IMR-90 (cell line): ENCODE results near the gene CCDC171. TPM values are rescaled to one million over a fixed set of nuclear protein-coding genes. Genes with fewer than 3 reads are reported as not detected.

ENCODE experiments used
- ATAC-seq: fragments of 200-7000 bp; cut with Tn5 transposase; 2 replicates; pipeline ENCODE4 v1.9.1; 2020; ENCODE audit warnings: low read depth, mild to moderate bottlenecking, moderate library complexity
- BruUV-seq: library from RNA; stranded (reverse); fragments of 400-500 nt; replicated peaks from 2 replicates; lab custom pipeline; 2021; lab: Mats Ljungman, UMichigan
- CTCF ChIA-PET: fragments of 300-600 bp; formaldehyde crosslinking; extraction: SDS; loops from one replicate; lab custom pipeline; 2021; ENCODE audit warnings: antibody characterized with exemption; lab: Yijun Ruan, JAX
- POLR2A ChIA-PET: fragments of 300-600 bp; sonication (Branson Sonifier 250); formaldehyde crosslinking; loops from one replicate; lab custom pipeline; 2022; ENCODE audit warnings: antibody characterized with exemption; ENCODE audit not compliant: unreplicated experiment; lab: Charles Lee
- DNase-seq: peaks from one replicate; pipeline ENCODE4 v3.0.0; 2013
- H2AFZ ChIP-seq: replicated peaks from 2 replicates; pipeline ENCODE3; 2013; ENCODE audit warnings: low read length, mild to moderate bottlenecking; ENCODE audit not compliant: poor library complexity
- H2AK5ac ChIP-seq: 2 replicates; pipeline ENCODE4 v1.6.1; 2013; ENCODE audit warnings: low read depth, low read length, inconsistent platforms
- H2AK9ac ChIP-seq: replicated peaks from 2 replicates; pipeline ENCODE3; 2013; ENCODE audit warnings: mild to moderate bottlenecking, low read depth, low read length, moderate library complexity; ENCODE audit not compliant: poor library complexity
- H2BK120ac ChIP-seq: 2 replicates; pipeline ENCODE4 v1.6.1; 2013; ENCODE audit warnings: low read depth, low read length, inconsistent platforms
- H2BK15ac ChIP-seq: 3 replicates; pipeline ENCODE4 v1.6.1; 2013; ENCODE audit warnings: low read depth, low read length, inconsistent platforms
- H2BK20ac ChIP-seq: 2 replicates; pipeline ENCODE4 v1.6.1; 2013; ENCODE audit warnings: low read depth, mild to moderate bottlenecking, inconsistent platforms, low read length, moderate library complexity
- H2BK5ac ChIP-seq: 2 replicates; pipeline ENCODE4 v1.6.1; 2013; ENCODE audit warnings: mild to moderate bottlenecking, low read depth, low read length, inconsistent platforms; ENCODE audit not compliant: poor library complexity, severe bottlenecking
- H3K14ac ChIP-seq: replicated peaks from 2 replicates; pipeline ENCODE4 v1.6.1; 2013; ENCODE audit warnings: low read depth, low read length, inconsistent platforms
- H3K18ac ChIP-seq: 2 replicates; pipeline ENCODE4 v1.6.1; 2013; ENCODE audit warnings: low read depth, low read length, control low read depth
- H3K23ac ChIP-seq: 2 replicates; pipeline ENCODE4 v1.6.1; 2013; ENCODE audit warnings: low read depth, low read length, inconsistent platforms
- H3K27ac ChIP-seq: 2 replicates; pipeline ENCODE4 v1.5.1; 2013; ENCODE audit warnings: mild to moderate bottlenecking, control low read depth, low read length; ENCODE audit not compliant: insufficient read depth
- H3K27me3 ChIP-seq: 2 replicates; pipeline ENCODE4 v1.6.1; 2013; ENCODE audit warnings: low read length; ENCODE audit not compliant: control insufficient read depth, insufficient read depth
- H3K36me3 ChIP-seq: 2 replicates; pipeline ENCODE4 v1.6.1; 2013; ENCODE audit warnings: low read length, mixed read lengths; ENCODE audit not compliant: control insufficient read depth, insufficient read depth
- H3K4ac ChIP-seq: 2 replicates; pipeline ENCODE4 v1.6.1; 2013; ENCODE audit warnings: low read depth, low read length, inconsistent platforms
- H3K4me1 ChIP-seq: 2 replicates; pipeline ENCODE4 v1.6.1; 2013; ENCODE audit warnings: low read length, mixed read lengths; ENCODE audit not compliant: control insufficient read depth, insufficient read depth
- H3K4me2 ChIP-seq: 2 replicates; pipeline ENCODE4 v1.6.1; 2013; ENCODE audit warnings: low read depth, mild to moderate bottlenecking, control low read depth, low read length, moderate library complexity
- H3K4me3 ChIP-seq: 2 replicates; pipeline ENCODE4 v1.5.1; 2013; ENCODE audit warnings: low read depth, mild to moderate bottlenecking, control low read depth, low read length, moderate library complexity; ENCODE audit not compliant: insufficient read depth
- H3K56ac ChIP-seq: 2 replicates; pipeline ENCODE4 v1.6.1; 2013; ENCODE audit warnings: low read length, inconsistent platforms; ENCODE audit not compliant: insufficient read depth; ENCODE audit errors: extremely low read depth
- H3K79me1 ChIP-seq, 2 experiments: 2 replicates each; pipeline ENCODE4 v1.6.1; 2013; ENCODE audit warnings: low read length in 2 of 2, inconsistent platforms in 1 of 2, low read depth in 1 of 2
- H3K9ac ChIP-seq: 2 replicates; pipeline ENCODE4 v1.6.1; 2013; ENCODE audit warnings: low read depth, low read length, control low read depth
- H3K9me1 ChIP-seq: 2 replicates; pipeline ENCODE4 v1.6.1; 2013; ENCODE audit warnings: low read length, inconsistent platforms; ENCODE audit not compliant: insufficient read depth
- H3K9me3 ChIP-seq: 2 replicates; pipeline ENCODE4 v1.6.1; 2013; ENCODE audit warnings: low read length; ENCODE audit not compliant: control insufficient read depth, insufficient read depth
- H4K20me1 ChIP-seq: 2 replicates; pipeline ENCODE4 v1.6.1; 2013; ENCODE audit warnings: low read length, inconsistent platforms; ENCODE audit not compliant: insufficient read depth
- H4K5ac ChIP-seq: 2 replicates; pipeline ENCODE4 v1.6.1; 2013; ENCODE audit warnings: mild to moderate bottlenecking, low read depth, low read length, control low read depth
- H4K8ac ChIP-seq, 2 experiments: 2 replicates each; pipeline ENCODE4 v1.6.1; 2013; ENCODE audit warnings: low read depth in 2 of 2, low read length in 2 of 2, control low read depth in 1 of 2, inconsistent platforms in 1 of 2
- H4K91ac ChIP-seq: 2 replicates; pipeline ENCODE4 v1.6.1; 2013; ENCODE audit warnings: low read depth, low read length, inconsistent platforms; ENCODE audit not compliant: insufficient read depth
- BHLHE40 ChIP-seq: fragments of 150-350 bp; IDR thresholded peaks from 2 replicates; pipeline ENCODE4 v1.6.1; 2016; ENCODE audit warnings: mild to moderate bottlenecking, low read depth, low read length
- CHD1 ChIP-seq: IDR thresholded peaks from 2 replicates; pipeline ENCODE4 v1.6.1; 2012; ENCODE audit warnings: low read depth, low read length, improper control_type of control experiment
- MAFK ChIP-seq: IDR thresholded peaks from 2 replicates; pipeline ENCODE4 v1.6.1; 2012; ENCODE audit warnings: low read depth, low read length, improper control_type of control experiment
- NFE2L2 ChIP-seq: fragments of 150-350 bp; IDR thresholded peaks from 2 replicates; pipeline ENCODE4 v1.6.1; 2016; ENCODE audit warnings: low read depth, mild to moderate bottlenecking, low read length
- POLR2A ChIP-seq: IDR thresholded peaks from 2 replicates; pipeline ENCODE4 v1.6.1; 2012; ENCODE audit warnings: mild to moderate bottlenecking, low read depth, low read length
- RAD21 ChIP-seq: IDR thresholded peaks from 2 replicates; pipeline ENCODE4 v1.6.1; 2012; ENCODE audit warnings: low read length, improper control_type of control experiment
- RCOR1 ChIP-seq: IDR thresholded peaks from 2 replicates; pipeline ENCODE4 v1.6.1; 2012; ENCODE audit warnings: mild to moderate bottlenecking, low read length, improper control_type of control experiment; ENCODE audit not compliant: insufficient replicate concordance
- RFX5 ChIP-seq: IDR thresholded peaks from 2 replicates; pipeline ENCODE4 v1.8.0; 2012; ENCODE audit warnings: low read depth, mild to moderate bottlenecking, low read length, moderate library complexity
- SMC3 ChIP-seq: fragments of 150-350 bp; IDR thresholded peaks from 2 replicates; pipeline ENCODE4 v1.6.1; 2016; ENCODE audit warnings: low read depth, mild to moderate bottlenecking, antibody characterized with exemption, low read length, moderate library complexity
- WGBS, 2 experiments: methylation state at CpG; one replicate each; pipeline versions ENCODE4 v1.1.5 to v1.1.7; 2013; ENCODE audit warnings: missing lambda C conversion rate in 2 of 2; ENCODE audit not compliant: insufficient read length in 1 of 2; ENCODE audit errors: extremely low coverage in 2 of 2; 5-methylcytosine and 5-hydroxymethylcytosine counted together
- dilution Hi-C: fragments of 300-500 bp; cut with HindIII; formaldehyde crosslinking; loops from one replicate; pipeline ENCODE4 v1.14.3; 2018; ENCODE audit warnings: low sequenced_read_pairs; ENCODE audit not compliant: unreplicated experiment
- in situ Hi-C: fragments of 300-500 bp; cut with MboI; formaldehyde crosslinking; loops from 3 replicates; pipeline ENCODE4 v1.14.3; 2019; ENCODE audit warnings: low sequenced_read_pairs, inconsistent platforms, mixed read lengths
- intact Hi-C: fragments of 100-400 bp; cut with micrococcal nuclease; formaldehyde crosslinking; loops from 2 replicates; pipeline ENCODE4 v1.10.0; 2022
- polyA plus RNA-seq, 3 experiments: library from polyadenylated mRNA; depleted of rRNA; stranded (reverse); fragments of >200 nt; gene quantifications; 2 replicates each; pipeline ENCODE4 v1.2.3, GENCODE V29; 2012; ENCODE audit warnings: low replicate concordance in 1 of 3
- total RNA-seq: library from RNA; depleted of rRNA; stranded (reverse); fragments of >200 nt; gene quantifications from 2 replicates; pipeline ENCODE4 v1.2.3, GENCODE V29; 2012
- TF ChIP-seq, protein P1 (sequence below): fragments of 150-350 bp; IDR thresholded peaks from 2 replicates; pipeline ENCODE4 v1.6.1; 2017; ENCODE audit warnings: mild to moderate bottlenecking, antibody characterized with exemption, low read length, low read depth
- TF ChIP-seq, protein P2 (sequence below): fragments of 150-350 bp; IDR thresholded peaks from 2 replicates; pipeline ENCODE4 v1.6.1; 2016; ENCODE audit warnings: low read depth, mild to moderate bottlenecking, low read length, moderate library complexity, borderline replicate concordance
- TF ChIP-seq, protein P3 (sequence below): conservative IDR thresholded peaks from 2 replicates; pipeline ENCODE4 v1.5.1; 2012; ENCODE audit warnings: mild to moderate bottlenecking, low read depth, low read length, improper control_type of control experiment

The CCDC171 gene
- total and polyA plus RNA-seq, 2 of the 4 experiments (the other 2 are of a cell fraction) = 0.63 to 2.2 TPM

DNA sequence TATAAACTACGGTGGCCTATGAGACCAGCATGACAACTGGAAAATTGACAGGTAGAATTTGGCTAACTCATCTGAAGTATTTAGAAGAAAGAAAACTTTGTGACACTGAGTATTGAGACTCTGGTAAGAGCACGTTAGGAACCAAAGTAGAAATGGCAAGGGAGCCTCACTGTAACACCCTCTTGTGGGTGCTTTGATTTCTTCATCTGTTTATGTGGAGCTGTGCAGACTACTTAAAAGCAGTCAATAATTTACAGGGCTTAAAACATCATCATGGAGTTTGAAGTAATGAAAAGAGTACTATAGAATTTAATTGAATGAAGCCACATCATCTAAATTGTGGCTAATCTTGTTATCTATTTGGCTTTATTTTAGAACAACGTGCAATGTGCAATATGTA is 414.2 kb downstream of the CCDC171 start:
- Histone ChIP-seq H2AK5ac (no peak overlapping the region), H3K9me3 (no peaks in the 10 kb centered on the region), H3K4me1 (no peaks in the 10 kb centered on the region; the same call in 1 of the 2 replicates), H3K4ac (no peak overlapping the region), H3K56ac (no peak overlapping the region), H3K18ac (no peak overlapping the region), H4K5ac (no peak overlapping the region), H3K27me3 (no peaks in the 10 kb centered on the region), H2BK120ac (no peak overlapping the region), H3K4me2 (no peak overlapping the region), H4K91ac (no peak overlapping the region), H3K27ac (no peak overlapping the region), H2AK9ac (no peak overlapping the region), H3K14ac (no peak overlapping the region), H3K36me3 (no peaks in the 10 kb centered on the region), H2BK20ac (no peak overlapping the region), H3K79me1 (no peaks in the 10 kb centered on the region), H2AFZ (no peak overlapping the region), H2BK15ac (no peak overlapping the region), H3K9me1 (no peaks in the 10 kb centered on the region), H4K8ac (no peak overlapping the region), H3K9ac (no peak overlapping the region), H2BK5ac (no peak overlapping the region), H3K23ac (no peak overlapping the region), H4K20me1 (no peaks in the 10 kb centered on the region), H3K4me3 (no peak overlapping the region)
- ChIA-PET CTCF (no interaction called here), POLR2A (no interaction called here)
- in situ Hi-C loops (no loop called here), dilution Hi-C loops (no loop called here), intact Hi-C loops (no loop called here)
- TF ChIP-seq POLR2A (no peak), BHLHE40 (no peak), SMC3 (no peak), CHD1 (no peak), RAD21 (no peak), NFE2L2 (no peak), MAFK (no peak), RCOR1 (no peak), RFX5 (no peak)
- TF ChIP-seq, protein P1, sequence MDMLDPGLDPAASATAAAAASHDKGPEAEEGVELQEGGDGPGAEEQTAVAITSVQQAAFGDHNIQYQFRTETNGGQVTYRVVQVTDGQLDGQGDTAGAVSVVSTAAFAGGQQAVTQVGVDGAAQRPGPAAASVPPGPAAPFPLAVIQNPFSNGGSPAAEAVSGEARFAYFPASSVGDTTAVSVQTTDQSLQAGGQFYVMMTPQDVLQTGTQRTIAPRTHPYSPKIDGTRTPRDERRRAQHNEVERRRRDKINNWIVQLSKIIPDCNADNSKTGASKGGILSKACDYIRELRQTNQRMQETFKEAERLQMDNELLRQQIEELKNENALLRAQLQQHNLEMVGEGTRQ = no peak
- TF ChIP-seq, protein P2, sequence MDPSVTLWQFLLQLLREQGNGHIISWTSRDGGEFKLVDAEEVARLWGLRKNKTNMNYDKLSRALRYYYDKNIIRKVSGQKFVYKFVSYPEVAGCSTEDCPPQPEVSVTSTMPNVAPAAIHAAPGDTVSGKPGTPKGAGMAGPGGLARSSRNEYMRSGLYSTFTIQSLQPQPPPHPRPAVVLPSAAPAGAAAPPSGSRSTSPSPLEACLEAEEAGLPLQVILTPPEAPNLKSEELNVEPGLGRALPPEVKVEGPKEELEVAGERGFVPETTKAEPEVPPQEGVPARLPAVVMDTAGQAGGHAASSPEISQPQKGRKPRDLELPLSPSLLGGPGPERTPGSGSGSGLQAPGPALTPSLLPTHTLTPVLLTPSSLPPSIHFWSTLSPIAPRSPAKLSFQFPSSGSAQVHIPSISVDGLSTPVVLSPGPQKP = no peak
- TF ChIP-seq, protein P3, sequence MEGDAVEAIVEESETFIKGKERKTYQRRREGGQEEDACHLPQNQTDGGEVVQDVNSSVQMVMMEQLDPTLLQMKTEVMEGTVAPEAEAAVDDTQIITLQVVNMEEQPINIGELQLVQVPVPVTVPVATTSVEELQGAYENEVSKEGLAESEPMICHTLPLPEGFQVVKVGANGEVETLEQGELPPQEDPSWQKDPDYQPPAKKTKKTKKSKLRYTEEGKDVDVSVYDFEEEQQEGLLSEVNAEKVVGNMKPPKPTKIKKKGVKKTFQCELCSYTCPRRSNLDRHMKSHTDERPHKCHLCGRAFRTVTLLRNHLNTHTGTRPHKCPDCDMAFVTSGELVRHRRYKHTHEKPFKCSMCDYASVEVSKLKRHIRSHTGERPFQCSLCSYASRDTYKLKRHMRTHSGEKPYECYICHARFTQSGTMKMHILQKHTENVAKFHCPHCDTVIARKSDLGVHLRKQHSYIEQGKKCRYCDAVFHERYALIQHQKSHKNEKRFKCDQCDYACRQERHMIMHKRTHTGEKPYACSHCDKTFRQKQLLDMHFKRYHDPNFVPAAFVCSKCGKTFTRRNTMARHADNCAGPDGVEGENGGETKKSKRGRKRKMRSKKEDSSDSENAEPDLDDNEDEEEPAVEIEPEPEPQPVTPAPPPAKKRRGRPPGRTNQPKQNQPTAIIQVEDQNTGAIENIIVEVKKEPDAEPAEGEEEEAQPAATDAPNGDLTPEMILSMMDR = no peak
- no TSS peak for BruUV-seq
- no peak for DNase-seq
- no peak for ATAC-seq
- WGBS, 2 experiments = 88% methylated on average over 1 of the region's 3 CpGs; no CpG with 5 or more reads in 1 of the 2 experiments
